GM18526 (cell line): ENCODE data around the gene DBNL.

Source experiments
- POLR2A ChIP-seq: IDR thresholded peaks from 3 replicates; pipeline ENCODE4 v1.6.1; 2011; ENCODE audit not compliant: insufficient read length; ENCODE audit errors: extremely low read depth

DBNL gene

DNA sequence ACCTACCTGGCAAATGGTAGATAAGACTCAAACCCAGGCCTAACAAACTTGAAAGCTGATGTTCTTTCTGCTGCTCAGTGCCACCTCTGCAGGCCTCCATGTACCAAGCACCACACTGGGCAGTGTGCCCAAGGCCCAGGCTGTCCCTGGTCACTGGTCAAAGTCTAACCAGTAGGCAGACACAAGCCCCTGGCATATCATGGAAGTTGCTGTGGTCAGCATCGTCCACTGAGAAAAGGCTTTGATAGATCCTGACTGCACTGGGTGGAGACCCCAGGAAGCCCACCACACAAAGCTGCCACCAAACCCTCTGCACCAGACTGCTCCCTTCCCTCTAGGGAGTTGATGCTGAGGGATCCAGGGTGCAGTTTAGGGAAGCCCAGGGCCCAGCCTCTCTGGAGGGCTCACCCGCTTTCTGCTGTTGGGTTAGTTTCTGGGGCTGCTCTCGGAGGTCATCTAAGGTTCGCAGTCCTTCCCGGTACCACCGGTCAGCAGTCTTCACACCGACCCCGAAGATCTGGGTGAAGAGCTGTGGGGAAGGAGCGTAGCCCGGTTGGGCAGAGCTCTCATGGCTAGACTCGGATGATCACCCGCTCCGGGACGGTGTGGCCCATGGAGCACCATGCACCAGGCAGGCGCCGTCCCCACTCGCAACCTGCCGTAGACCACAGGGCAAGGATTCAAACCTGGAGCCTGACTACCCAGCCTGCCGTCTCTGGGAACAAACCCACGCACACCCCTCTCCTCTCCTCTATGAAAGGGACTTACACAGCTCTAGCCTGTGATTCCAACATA is 31.8 kb downstream of the DBNL start:
- TF ChIP-seq POLR2A = no peak

DNA sequence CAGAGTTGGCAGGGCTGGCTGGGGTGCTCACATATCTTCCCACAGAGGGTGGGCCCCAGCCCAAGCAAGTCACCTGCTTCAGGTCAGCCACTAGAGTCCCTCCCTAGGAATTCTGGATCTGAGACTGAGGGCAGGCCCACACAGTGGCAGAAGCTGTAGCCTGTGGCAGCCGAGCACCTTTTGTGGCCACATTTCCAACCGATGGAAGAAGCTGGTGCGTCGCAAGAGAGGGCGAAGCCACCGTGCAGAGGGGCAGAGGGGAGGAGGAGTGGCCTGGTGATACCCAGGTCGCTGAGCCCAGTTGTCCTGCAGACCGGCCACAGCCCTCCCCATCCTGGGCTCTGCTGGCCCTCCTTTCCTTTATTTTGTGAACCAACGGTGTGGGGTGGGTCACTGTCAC is 32.6 kb downstream of the DBNL start:
- no peak for TF ChIP-seq POLR2A

DNA sequence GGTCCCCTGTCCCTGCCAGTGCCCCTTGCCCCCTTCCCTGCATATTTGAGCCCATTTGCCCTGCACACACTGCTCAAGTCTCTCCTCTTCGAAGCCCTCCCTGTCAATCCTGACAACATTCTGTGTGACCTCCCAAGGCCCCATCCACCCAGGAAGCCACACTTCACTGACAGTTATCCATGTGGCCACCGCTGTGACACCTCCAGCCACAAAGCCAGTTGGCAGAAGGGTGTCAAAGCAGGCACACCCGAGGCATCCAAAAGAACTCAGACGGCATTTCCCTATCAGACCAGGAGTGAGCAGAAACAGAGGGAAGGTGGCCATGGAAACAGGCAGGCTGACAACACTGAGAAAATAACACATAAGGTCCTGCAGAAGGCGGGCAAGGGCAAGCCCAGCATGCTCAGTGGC is 33.2 kb downstream of the DBNL start:
- no peak for TF ChIP-seq POLR2A

DNA sequence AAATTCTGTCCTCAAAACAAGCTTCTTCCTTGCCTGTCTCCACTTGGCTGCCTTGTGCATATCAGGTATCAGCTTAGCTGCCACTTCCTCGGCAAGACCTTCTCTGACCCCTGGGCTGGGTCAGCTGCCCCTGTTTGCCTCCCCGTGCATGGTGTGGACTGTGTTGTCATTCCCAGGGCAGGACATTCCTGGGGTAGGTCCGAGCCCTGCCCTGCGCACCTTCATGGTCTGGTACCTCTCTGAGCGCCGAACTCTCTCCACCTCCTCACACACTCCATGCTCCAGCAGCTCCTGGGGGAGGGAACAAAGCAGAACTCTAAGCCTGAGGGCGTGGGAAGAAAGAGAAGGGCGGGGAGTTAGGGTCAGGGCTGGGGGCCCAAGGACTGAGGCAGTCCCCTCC is 34.0 kb downstream of the DBNL start:
- TF ChIP-seq POLR2A = no peak

DNA sequence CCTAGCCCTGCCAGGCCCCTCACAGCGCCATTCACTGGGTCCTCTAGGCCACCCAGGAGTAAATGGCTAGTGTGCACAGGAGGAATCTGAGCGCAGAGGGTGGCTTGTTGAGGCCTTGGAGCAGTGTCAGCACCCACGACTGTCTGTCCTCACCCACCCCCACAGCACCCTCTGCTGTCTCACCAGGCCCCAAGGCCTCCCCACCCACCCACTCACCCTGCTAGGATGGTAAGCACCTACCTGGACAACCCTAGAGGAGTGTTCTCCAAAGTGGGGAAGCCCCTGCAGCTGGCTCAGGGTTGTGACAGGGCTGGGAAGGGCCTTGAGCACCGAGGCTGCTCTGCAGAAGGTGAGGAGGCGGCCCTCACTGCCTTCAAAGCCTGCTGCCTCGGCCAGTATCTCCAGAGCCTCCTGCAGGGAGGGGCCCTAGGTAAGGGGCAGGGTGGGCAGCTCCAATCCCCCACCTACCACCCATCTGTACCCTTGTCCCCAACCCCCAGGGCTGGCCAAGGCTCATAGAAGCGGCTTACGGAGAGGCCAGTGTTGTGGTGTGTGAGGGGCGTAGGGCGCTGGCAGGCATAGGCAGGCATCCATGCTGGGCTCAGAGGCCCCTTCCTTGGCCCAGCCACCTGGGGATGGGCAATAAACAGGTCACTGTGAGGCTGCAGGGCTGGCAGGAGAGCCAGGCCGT is 35.0 kb downstream of the DBNL start:
- TF ChIP-seq POLR2A = no peak

DNA sequence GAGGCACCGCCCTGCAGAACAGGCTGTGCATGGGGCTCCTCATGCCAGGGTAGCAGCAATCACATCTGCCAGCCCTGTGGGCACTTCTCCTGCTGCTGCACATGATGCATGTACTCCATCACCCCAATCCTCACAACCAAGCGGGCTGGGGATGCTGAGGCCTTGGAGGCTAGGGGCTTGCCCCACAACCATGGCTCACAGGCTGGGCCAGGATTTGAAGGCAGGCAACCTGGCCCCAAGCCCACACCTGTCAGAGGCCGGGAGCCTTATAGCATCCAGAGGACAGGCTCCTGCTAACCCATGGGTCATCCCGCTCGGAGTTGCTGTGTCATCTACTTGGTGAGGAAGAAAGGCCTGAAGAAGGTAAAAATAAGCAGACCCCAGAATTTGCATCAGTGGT is 35.6 kb downstream of the DBNL start:
- no peak for TF ChIP-seq POLR2A

DNA sequence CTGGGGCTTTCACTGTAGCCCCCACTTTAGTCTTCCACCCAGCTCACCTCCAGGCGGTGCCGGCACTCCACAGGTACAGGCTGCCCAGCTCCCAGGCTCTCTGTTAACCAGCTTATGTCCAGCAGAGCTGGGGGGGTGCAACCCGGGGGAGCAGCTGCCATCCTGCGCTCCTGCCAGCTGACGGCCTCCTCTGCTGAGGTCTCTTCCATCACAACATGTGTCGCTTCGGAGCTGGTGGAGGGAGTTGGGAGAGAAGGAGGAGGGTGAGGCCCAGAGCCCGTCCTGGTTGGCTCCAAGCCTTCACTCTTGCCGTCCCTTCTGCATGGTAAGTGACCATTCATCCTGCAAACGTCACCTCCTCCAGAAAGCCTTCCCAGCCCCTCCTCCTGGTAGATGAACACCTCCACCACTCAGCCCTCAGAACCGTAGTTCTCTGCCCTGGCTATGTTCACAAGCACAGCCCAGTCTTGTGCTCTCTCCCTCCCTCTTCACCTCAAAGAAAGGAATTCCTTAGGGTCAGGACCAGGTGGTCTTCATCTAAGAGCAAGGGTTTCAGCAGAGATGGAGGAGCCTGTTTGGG is 36.3 kb downstream of the DBNL start:
- no peak for TF ChIP-seq POLR2A

DNA sequence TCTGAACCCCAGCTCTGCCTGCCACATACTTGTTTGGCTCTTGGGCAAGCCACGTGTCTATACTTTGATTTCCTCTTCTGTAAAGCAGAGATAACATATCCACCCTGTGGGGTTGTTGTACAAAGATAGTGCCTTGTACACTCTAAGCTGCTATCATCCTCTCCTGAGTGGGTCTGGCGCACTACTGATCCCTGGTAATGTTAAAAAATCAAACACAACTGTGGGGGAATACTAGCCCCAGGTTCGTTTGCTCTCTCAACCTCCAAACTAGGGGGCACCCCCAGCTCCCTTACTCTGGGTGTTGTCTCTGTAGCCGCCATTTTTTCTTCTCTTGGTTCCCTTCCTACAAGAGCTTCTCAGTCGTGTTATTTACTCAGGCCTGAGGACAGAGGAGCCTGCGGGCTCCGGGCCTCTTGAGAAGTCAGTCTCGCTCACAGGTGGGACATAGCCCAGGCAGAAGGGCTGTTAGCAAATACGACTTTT is 36.8 kb downstream of the DBNL start:
- TF ChIP-seq POLR2A = no peak

DNA sequence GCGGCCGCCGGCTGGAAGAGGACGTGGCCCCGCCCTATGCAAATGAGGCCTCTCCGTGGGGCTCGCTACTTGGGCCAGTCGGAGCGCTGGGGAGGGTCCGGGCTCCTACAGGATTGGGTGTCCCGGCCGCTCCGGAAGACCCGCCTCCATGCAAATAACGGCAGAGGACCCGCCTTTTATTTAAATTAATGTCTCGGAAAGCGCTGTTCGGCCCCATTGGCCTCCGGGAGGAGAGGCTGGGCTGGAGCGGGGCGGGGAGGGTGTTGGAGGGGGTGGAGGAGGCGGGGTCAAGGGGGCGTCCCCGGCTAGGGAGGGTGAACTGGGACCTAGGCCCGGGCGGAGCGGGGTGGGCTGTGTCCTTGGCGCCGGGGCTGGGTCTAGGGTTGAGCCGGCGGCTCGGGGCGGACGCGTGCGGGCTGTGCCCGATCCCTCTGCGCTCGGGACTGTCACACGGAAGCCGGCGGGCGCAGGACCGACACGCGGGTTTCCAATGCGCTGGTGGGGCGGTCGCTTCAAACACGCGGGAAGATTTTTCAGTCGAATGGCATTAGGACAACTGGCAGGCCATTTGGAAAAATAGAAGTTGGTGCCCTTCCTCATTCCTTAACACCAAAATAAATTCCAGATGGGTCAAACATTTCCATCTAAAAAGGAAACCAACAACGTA is 38.2 kb downstream of the DBNL start:
- TF ChIP-seq POLR2A = peak; percentile 40

DNA sequence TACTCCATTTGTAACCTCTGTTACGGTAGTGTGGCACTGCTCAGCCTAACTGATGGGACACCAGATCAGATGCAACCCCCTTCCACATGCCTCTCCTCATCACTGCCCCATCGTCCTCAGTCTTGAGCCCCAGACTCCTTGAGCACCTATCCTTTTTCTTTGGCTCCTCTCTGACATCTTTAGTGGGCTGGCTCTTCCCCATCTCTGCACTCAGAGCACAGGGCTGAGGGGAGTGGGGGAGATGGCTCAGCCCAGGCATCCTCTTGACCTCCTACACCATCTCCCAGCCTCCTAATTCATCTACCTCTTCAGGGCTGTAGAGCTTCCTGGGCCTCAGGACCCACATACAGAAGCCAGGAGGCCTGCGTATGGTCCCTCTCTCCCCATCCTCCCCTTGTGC is 39.3 kb downstream of the DBNL start:
- TF ChIP-seq POLR2A = no peak

DNA sequence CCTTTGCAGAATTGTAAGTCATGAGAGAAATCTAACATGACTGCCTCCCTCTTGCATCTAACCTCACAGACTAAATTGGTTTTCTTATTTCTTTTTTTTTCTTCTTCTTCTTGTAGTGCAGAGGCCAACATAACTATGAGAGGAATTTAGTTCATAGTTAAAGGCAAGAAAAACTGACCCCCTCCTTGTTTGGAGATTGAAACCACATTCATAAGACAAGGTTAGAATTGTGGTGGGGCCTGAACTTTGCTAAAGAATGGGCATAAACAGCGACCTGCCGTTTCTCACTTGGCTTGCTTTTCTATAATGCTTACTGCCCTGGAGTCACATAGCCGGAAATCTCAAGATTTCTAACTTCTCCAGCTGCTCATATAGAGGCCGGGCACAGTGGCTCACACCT is 40.2 kb downstream of the DBNL start:
- TF ChIP-seq POLR2A = no peak

DNA sequence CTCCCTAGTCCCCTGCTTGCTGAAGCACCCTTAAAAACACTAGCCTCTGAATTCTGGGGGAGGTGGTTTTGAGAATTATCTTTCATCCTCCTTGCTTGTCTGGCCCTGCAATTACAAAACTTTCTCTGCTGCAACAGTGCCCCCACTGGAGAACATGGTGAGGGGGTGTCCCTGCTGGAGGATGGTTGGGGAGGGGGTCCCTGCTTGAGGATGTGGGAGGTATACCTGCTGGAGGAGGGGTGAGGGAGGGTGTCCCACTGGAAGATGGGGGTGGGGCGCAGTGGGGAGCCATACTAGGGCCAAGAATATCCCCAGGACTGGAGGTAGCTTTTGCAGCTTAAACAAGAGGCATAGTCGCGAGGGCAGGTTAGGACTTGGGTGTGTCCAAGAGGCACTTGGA is 41.0 kb downstream of the DBNL start:
- TF ChIP-seq POLR2A = no peak

DNA sequence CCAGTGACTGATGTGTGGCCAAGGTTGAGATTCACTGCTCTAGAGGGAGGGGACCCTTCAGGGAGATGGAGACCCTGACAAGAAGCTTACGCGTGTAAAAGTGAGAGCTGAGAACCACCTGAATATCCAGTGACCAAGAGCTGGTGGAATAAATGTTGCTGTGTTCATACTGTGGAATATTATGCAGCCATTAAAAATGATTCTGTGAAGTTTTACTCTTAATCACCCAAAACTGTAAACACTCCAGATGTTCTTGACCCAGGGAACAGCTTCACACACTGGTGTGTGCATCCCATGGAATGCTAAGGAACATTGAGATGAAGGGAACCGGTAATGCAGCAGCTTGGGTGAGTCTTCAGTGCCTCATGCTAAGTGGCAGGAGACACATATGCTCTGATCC is 42.1 kb downstream of the DBNL start:
- no peak for TF ChIP-seq POLR2A

DNA sequence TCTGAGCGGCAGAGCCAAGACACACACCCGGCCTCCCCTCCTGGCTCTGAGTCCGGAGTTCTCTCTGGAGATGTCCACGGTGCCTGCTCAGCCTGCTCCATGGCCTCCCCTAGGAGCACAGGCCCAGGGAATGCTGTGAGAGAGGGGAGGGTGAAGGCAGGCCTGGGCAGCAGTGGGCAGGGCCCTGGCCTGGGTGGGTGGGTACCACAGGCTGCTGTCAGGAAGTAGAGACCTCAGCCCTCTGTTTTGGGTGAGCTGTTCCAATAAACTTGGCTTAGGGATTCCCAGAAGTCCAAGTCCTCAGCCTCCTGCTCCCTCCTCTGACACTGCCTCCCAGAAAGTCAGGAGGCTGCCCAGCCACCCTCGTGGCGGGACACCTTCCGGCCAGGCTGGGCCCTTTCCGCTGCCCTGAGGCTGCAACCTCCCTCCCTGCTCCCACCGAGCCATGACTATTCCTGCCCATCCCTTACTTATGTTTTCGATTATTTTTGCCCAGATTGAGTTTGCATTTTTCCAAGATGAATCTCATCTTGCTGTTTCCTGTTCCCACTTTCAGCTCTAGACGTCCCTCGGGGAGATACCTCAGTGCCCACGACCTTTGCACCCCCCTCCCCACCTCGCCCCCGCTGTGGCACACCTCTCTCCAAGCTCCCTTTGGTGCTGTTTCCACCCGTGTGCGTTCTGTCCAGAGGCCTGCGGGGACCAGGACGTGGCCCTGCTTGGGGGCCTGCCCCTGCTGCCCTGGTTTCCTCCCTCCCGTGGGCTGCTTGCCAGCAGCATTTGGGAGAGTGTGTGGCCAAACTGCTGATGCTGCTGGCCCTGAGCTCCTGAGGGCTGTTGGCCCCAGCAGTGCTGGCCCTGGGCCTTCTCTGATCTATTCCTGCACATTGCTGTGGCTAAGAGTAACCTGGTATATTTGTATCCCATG is 43.7 kb downstream of the DBNL start:
- TF ChIP-seq POLR2A = no peak
